HuH-7 (cell line): Measurements from ENCODE around the gene RAB20.
"Not testable (repeated sequence)": the region's sequence is repeated elsewhere in the genome, so short reads cannot be mapped to it uniquely, and the experiment has no call there.

ENCODE experiments used
- DNase-seq: peaks from one replicate; pipeline ENCODE4 v3.0.0; 2011; ENCODE audit warnings: low spot score

The RAB20 gene

GRCh38 chr13:110554946-110555345 lies 6.6 kb downstream of the RAB20 start:
- no peak for DNase-seq

DNA sequence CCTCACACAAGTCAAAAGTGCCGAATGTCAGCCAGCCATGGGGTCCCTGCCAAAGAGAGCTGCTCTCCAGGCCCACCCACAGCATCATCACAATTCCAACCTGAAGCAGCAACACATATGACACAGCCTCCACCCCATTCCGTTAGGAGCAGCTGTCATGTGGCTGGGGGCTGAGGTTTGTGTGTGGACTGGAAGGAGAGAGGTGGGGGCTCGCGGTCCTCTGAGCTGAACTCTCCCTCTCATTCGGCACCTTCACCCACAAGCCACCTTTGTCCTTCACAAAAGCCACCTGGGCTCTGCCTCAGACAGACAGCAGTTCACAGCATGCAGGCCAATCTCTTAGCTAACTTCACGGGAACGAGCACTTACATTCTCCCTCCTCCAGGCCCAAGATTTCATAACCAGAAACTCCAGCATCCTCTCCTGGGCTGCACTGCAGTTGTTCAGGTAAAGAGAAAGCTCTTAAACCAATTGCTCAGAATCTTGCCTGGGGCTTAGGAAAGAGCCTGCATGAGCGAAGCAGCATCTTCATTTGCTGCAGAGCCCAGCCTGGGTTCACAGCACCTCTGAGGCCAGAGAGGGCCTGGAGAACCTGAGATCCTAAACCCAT lies 7.2 kb downstream of the RAB20 start:
- no peak for DNase-seq

DNA sequence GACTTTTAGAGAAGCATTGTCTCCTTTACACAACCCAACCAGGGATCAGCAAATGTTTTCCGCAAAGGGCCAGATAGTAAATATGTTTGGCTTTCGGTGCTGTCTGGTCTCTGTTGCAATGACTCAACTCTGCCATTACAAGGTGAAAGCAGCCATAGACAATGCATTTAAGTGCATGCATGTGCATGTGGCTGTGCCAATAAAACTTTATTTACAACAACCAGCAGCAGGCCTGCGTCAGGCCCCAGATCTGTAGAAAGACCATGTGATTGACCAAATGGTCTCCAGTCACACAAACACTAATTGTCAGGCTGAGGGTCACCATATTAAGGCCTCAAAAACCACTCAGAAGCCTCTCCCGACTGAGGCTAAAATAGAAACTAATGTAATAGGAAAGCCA lies 8.1 kb downstream of the RAB20 start:
- DNase-seq = no peak

GRCh38 chr13:110552767-110553166 lies 8.8 kb downstream of the RAB20 start:
- DNase-seq = no peak

- no peak for DNase-seq
These were observed 10.2 kb downstream of the RAB20 start for GRCh38 chr13:110551284-110551683.

- no peak for DNase-seq
These were observed 11.7 kb downstream of the RAB20 start for GRCh38 chr13:110549795-110550160.

DNA sequence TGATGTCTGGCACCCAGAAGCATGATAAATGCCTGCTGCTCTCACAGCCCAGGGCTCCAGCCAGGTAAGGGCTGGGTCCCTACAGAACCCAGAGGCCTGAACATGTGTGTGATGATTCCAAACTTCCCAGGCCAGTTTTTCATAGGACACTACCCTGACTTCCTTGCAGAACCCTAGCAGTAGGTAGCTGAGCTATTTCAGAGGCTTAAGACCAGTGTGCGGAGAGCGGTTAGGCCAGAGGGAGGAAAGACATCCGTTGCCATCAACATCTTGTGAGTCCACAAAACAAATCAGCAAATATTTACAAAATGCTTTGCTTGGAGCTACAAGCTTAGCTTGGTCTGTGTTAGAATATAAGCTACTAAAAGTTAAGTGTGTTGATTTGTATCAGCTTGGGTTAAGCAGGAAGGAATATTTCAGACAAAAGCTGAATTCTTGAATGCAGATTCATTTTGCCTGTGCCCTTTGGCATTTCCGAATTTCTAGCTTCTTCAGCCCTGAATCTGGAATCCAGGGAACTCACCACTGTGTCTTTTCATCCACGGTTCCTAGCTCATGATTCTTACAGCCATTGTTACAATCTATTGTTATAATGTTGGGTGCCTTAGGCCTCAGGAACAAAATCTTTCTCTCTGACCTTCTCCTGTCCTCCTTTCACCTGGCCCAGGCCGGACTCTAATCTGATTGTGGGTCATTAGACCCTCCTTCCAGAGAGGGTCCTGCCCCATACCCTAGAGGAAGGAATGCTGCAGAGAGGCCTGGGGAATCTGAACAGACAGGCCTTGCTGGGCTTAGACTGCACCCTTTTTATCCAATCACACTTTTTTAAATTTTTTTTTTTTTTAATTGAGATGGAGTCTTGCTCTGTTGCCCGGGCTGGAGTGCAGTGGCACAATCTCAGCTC lies 12.4 kb downstream of the RAB20 start:
- DNase-seq = no peak

- no peak for DNase-seq
These were observed 14.6 kb downstream of the RAB20 start for GRCh38 chr13:110546926-110547325.

- no peak for DNase-seq
These were observed 15.1 kb downstream of the RAB20 start for GRCh38 chr13:110546378-110546777.

GRCh38 chr13:110542169-110542796 lies 19.2 kb downstream of the RAB20 start:
- DNase-seq = no peak

GRCh38 chr13:110541526-110541920 lies 20.0 kb downstream of the RAB20 start:
- DNase-seq = no peak

- DNase-seq = no peak
These were observed 20.5 kb downstream of the RAB20 start for GRCh38 chr13:110540871-110541525.

GRCh38 chr13:110539894-110540293 lies 21.6 kb downstream of the RAB20 start:
- DNase-seq = no peak

DNA sequence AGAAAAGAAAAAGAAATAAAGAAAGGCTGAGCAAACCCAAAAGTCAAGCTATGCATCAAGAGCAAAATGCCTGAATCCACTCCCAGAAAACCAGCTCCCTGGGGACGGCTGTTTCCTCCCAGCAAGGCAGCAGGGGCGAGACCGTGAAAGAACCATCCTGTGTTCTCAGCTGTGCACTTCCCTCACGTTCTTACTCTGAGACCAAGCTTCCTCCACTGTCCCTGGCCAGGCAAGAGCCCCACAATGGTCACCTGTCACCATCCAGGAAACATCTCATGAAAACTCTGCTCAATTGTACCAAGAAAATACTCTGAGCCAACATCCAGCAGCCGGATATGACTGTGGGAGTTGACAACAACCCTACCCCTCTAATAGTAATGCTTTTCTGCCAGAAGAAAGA lies 22.9 kb downstream of the RAB20 start:
- no peak for DNase-seq

GRCh38 chr13:110536006-110536693 lies 25.4 kb downstream of the RAB20 start:
- no peak for DNase-seq

DNA sequence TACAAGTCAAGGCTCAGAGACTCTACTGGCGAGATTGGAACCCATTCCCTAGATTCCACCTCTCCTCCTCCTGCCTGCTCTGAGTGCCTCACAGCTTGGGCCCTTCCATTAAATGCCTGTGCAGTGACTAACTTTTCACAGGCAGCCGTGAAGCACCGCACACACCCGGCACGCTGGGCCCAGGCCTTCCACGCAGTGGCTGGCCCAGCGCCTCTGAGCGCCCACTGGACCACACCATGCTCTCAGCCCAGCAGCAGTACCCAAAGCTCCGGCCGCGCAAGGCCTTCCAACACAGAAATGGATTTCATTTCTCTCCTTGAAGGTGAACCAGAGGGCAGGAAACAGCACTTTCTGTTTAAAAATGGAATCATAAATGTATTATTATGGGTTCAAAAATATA lies 26.0 kb downstream of the RAB20 start:
- no peak for DNase-seq

DNA sequence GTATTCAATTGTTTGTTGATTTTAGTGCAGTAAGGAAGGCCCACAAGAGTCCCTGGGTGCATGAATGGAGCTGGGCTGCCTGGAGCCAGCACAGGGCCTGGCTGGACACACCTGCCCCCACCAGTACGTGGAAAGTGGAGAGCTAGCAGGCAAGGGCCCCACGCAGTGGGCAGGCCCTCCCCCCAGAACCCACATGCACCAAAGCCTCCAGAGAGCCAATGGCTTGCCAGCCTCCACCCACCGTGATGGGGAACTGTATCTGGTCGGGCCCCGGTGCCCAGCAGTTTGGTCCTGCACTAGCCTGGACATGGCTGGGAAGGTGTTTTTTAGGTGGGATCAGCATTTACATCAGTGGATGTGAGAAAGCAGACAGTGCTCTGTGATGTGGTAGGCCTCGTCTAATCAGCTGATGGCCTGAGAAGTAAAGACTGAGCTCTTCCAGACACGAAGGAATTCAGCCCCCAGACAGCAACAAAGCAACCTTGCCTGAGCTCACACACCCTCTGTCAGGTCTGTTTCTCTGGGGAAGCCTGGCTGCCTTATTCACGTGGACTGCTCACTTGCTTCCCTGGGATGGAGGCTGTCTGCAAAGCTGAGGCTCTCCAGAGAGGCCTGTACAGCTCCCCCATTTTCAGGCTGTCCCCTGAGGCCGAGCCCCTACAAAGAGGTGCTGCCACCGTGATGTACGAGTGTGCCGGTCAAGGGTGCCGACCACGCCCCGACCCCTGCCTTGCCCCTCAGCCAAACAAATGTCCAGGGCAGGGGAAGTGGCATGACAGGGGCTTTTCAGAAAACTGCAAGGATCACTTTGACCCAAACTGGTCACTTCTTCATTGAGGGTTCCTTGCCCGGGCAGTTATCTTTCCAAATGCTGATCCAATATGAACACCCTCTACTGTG lies 27.5 kb downstream of the RAB20 start:
- DNase-seq = no peak

GRCh38 chr13:110532258-110532657 lies 29.3 kb downstream of the RAB20 start:
- DNase-seq = not testable (repeated sequence)

DNA sequence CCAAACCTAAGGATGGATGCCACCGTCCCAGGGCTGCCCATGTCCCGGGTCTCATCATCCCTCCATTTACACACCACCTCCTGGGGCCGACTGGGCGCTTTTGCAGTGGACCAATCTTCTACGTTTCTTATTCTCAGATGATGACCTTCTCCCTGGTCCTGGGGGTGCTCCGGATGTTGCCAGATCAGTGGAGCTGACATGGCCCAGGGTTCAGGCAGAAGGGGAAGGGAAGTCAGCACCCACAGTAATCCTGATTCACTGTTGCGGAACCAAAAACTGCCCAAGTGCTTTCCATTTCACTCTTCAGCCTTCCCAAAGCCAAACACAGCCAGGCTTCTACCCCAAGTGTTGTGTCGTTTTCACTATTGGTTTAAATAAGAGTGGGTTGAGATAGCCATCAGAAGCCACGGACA lies 29.8 kb downstream of the RAB20 start:
- no peak for DNase-seq

GRCh38 chr13:110531100-110531499 lies 30.4 kb downstream of the RAB20 start:
- DNase-seq = no peak
